Karpas-422 (cell line): Measurements from ENCODE around the gene TNK2. TPM values are rescaled to one million over a fixed set of nuclear protein-coding genes. Genes with fewer than 3 reads are reported as not detected.

Experiments
- small RNA-seq: library from RNA; depleted of rRNA; stranded (forward); fragments of <200 nt; gene quantifications from one replicate; pipeline ENCODE3, GENCODE V24; 2014
- total RNA-seq: library from RNA; depleted of rRNA; stranded (reverse); fragments of >200 nt; shearing (Covaris generic); gene quantifications from 2 replicates; pipeline ENCODE4 v1.2.3, GENCODE V29; 2014; ENCODE audit warnings: low replicate concordance; rRNA removed

Gene TNK2
- total RNA-seq, 1 experiment from 2014 or later = 25.5 TPM

Small RNAs within 50 kb of the gene (small RNA-seq; reads per million reads assigned to genes)
- gene MIR6829 (not detected), gene RNU2-11P (not detected)

Other genes with a start within 250 kb of the TNK2 start
- gene MUC20, start 187.6 kb downstream of the TNK2 start, total RNA-seq = 0.22 and 1.6 TPM in 2 replicates
- gene MUC4, start 96.6 kb downstream of the TNK2 start, total RNA-seq = not detected in 2 replicates
- 105 and 111 TPM in 2 replicates for gene TFRC, start 173.5 kb upstream of the TNK2 start, total RNA-seq